GDM1 (cell line): ENCODE data around the gene RAET1G.
"Not testable (repeated sequence)": the region's sequence is repeated elsewhere in the genome, so short reads cannot be mapped to it uniquely, and the experiment has no call there.

Experiments used
- DNase-seq: peaks from one replicate; lab custom pipeline; 2025; lab: John Stamatoyannopoulos, UW

Gene RAET1G, protein sequence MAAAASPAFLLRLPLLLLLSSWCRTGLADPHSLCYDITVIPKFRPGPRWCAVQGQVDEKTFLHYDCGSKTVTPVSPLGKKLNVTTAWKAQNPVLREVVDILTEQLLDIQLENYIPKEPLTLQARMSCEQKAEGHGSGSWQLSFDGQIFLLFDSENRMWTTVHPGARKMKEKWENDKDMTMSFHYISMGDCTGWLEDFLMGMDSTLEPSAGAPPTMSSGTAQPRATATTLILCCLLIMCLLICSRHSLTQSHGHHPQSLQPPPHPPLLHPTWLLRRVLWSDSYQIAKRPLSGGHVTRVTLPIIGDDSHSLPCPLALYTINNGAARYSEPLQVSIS

DNA sequence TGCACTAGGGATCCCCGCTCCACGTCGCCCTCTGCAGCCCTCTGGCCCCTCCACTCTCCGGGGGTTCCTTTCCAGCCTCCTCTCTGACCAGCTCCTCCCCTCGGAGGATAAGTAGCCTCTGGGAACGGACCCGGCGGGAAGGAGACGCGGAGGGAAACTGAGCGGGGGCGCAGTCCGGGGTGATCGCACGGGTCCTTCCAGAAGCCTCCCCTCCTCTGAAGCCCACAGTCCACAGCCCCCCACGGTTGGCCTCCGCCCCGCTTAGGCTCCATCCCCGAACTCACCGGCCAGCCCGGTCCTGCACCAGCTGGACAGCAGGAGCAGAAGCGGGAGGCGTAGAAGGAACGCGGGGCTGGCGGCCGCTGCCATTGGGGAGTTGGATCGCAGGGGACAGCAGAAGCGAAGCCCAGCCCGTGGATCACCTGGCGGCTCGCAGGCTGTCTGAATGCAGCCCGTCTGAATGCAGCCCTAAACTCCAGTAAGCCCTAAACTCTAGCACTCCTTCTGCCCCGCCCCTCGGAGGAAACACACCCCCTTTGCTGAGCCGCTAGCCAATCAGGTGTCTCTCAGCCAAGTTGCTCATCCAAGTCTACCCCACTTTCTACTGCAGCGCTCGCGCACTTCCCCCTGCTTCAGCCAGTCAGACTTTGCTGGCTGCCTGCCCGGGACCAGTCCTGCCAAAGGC lies at the start of gene RAET1G:
RAET1G (minus strand) TSS at position 480 of the 685 bp plus-strand sequence; CDS start at position 369, 111 bp downstream.
- DNase-seq = peak; percentile 79

GRCh38 chr6:149969635-149970034 lies 46.7 kb upstream of the RAET1G start:
- DNase-seq = no peak

DNA sequence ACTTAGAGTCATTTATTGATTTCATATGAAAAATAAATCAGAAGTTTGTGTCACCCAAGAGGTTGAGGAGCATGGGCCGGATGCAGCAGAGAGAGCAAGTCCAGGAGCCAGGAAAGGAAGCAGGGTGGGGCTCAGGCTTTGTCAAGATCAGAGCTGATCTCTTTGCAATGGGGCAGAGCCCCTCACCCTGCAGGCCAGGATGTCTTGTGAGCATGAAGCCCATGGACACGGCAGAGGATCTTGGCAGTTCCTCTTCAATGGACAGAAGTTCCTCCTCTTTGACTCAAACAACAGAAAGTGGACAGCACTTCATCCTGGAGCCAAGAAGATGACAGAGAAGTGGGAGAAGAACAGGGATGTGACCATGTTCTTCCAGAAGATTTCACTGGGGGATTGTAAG lies 46.0 kb upstream of the RAET1G start:
- not testable (repeated sequence) for DNase-seq

DNA sequence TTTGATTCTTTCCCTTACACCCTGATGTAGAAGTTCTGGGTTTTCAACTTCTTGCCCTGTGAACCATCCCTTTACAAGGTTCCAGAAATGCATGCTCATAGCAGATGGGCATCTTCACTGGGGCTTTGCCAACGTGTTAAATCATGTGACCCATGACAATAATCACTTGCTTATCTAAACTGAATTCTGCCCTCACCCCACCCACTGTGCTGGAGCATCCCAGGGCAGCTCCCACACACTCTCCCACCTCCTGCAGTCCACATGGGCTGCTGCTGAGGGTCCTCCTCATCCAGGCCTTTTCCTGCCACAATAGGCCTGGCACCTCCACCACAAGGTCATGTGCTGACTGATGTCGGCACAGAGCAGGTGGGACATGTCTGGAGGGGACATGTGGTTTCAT lies 45.1 kb upstream of the RAET1G start:
- DNase-seq = not testable (repeated sequence)

DNA sequence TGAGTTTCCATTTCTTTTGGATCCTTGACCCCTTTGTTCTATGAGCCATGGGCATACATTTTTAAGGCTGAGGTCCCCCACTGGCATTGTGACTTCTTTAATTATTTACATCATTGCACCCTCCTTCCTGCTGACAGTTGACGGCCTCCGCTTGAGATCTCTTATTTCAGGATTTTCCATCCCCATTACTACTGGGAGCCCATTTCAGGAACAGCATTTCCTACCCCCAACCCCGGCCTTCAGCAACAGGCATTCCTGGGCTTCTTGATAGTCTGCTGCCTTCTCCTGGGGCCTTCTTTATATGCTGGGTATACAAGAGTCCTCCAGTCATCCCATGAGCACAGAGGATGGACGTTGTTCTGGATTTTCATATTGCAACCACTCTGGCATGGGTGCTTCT lies 44.7 kb upstream of the RAET1G start:
- DNase-seq = no peak

GRCh38 chr6:149966319-149966718 lies 43.4 kb upstream of the RAET1G start:
- DNase-seq = not testable (repeated sequence)

GRCh38 chr6:149965194-149966020 lies 42.5 kb upstream of the RAET1G start:
- DNase-seq = no peak

DNA sequence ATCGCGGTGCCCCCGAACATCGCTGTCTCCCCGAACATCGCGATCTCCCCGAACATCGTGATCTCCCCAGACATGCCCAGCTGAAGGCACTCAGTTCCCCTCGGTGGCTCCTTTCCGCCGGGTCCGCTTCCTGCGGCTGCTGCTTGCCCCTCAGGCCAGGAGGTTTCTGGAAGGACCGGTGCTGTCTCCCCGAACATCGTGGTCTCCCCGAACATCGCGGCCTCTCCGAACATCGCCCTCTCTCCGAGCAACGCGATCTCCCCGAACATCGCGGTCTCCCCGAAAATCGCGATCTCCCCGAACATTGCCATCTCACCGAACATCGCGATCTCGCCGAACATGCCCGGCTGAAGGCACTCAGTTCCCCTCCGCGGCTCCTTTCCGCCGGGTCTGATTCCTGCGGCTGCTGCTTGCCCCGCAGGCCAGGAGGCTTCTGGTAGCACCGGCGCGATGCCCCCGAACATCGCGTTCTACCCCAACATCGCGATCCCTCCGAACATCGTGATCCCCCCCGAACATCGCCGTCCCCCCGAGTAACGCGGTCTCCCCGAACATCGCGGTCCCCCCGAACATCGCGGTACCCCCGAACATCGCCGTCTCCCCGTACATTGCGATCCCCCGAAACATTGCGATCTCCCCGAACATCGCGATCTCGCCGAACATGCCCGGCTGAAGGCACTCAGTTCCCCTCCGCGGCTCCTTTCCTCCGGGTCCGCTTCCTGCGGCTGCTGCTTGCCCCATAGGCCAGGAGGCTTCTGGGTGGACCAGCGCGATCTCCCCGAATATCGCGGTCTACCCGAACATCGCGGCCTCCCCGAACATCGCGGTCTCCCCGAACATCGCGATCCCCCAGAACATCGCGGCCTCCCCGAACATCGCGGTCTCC lies 41.6 kb upstream of the RAET1G start:
- DNase-seq = no peak

- DNase-seq = peak; percentile 38
Measured at GRCh38 chr6:149963462-149964307, 40.8 kb upstream of the RAET1G start, which contains the start of gene ULBP1. TSS of gene ULBP1 (plus strand) at chr6:149963943. CDS start at chr6:149964050, 107 bp downstream.

DNA sequence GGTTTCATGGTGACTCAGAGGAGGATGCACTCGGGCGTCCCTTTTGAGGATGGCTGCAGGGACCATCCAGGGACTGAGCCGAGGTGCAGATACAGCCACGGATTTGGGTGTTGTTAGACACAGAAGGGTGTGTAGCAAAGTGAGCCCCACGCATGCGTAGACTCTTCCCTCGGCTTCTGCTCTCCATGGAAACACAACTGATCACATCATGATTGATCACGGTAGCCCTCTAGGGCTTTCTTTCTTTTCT lies 40.2 kb upstream of the RAET1G start:
- no peak for DNase-seq

DNA sequence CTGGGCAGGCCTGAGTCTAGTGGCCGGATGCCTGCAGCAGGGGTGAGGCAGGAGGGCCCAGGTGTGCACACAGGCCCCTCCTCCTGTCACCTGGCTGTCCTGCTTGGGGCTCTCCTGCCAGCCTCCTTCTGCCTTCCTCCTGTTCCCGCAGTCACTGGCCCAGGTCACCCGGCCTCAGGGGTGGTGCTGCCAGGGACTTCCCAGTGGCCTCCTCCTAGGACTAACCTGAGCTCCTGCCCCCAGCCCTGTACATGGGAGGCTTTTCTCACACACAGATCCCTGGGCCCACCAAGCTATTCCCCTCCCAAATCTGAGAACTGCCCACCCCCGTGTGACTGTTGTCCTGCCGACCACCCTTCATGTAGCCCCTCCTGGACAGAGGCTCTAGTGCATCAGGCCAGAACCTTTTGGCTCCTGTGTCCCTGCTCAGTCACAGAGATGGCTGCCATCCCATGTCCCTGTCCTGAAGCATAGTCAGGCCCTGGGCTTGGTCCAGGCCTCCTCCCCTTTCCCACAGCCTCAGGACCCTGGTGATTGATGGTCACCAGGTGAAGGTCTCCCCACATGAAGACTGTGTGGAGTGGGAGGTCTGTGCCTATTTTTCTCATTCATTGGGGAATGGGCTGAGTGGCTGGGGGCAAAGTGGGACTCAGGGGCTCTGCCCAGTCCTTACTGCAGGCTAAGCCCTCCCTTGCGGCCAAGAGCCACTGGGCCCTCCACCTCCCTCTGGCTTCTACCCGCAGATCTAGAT lies 39.7 kb upstream of the RAET1G start:
- no peak for DNase-seq

DNA sequence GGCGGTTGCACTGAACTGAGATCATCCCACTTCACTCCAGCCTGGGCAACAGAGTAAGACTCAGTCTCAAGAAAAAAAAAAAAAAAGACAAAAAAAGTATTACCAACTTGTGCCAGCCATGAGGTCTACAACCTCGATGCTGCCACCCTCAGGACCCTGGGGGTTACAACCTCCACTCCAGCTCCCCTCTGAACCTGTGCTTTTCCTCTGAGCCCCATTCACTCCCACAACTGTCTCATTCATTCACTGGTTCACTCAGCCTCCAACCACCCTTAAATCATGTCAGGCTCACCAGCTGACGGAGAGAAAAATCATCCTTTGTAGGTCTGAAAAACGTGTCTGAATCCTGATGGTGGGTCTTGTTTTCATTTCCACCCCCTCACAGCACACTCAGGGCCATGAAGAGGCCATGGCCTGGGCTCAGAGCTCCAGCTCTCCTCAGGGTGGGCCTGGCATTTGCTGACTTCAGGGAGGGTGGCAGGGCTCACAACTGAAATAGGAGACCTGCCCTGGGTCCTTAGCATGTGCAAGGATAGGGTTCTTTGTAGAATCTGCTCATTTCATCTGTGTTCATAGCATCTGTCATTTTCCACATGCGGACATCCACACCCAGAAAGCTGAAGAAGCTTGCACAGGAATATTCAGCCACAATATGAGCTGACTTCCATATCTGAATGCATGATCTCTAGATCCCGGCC lies 39.0 kb upstream of the RAET1G start:
- DNase-seq = no peak

- no peak for DNase-seq
Measured at GRCh38 chr6:149960488-149960887, 37.6 kb upstream of the RAET1G start.

- DNase-seq = not testable (repeated sequence)
Measured at GRCh38 chr6:149959806-149960205, 36.9 kb upstream of the RAET1G start.

DNA sequence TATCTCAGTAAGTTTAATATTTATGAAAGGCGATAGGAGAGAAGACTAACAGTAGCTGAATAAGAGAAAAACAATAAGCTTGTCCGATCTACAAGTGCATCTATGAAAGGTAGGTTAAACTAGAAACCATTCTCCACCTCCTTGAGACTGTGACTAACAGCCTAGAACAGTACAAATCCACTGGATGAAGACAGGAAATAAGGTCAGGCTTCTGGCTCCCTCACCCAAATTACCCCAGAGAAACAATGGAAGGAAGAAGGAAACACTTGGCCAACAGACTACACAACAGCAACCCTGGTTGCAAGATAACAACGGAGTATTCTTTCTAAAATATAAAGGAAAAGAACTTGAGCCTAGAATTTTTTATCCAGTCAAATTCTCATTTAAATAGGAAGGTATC lies 35.2 kb upstream of the RAET1G start:
- not testable (repeated sequence) for DNase-seq

DNA sequence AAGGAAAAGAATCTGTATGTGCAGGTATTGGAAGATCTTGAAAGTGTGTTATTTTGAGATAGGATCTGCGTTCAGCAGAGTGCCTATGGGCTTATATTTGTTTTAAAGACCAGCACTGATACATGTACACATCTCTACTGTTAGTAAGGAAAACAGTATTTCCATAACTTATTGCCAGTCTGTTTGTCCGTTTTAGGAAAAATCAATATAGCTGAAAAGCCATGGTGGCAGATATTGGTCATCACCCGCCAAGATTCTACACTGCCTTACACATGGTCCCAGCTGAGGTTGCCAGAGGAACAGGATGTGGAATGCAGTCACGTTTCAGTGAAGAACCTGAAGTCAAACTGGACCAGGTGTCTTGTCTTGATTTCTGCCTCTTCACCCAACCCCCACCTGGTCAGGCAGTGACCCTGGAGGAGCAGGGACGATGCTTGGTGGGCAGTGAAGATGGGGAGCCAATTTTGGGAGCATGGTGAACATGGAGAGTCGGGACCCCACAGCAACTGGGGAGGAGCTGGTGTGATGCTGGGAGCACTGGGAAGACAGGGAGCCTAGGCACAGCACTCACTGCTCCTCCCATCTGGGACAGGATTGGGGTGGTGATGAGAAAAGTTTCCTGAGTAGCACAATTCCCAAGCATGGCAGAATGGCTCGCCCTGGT lies 32.9 kb upstream of the RAET1G start:
- not testable (repeated sequence) for DNase-seq

DNA sequence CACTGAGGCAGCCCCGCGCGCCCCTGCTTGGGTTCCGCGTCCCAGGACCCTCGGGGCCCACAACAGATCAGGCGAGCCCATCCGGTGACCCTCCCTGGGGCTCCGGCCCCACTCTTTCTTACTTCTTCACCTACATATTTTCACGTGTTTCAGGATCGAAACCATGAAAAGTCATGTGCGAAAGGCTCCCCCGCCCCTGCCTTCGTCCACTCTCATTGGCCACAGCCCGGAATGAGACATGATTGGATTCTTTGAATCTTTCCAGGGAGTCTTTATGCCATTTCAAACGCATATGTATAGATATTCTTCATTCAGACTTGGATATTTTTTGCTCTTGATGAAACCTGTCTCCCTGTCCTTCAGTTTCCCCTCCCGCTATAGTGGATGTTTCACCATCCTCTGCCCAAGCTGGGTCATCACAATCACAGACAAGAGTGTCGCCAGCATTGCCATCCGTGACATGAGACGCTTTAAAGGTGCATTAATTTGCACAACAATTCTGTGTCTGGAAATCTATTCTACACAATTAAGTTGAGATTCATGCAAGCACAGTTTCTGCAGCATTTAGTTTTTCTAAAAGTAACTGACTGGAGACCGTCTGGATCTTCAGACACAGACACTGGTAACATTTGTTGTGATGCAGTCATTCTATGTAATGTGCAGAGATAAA lies 32.2 kb upstream of the RAET1G start:
- not testable (repeated sequence) for DNase-seq

DNA sequence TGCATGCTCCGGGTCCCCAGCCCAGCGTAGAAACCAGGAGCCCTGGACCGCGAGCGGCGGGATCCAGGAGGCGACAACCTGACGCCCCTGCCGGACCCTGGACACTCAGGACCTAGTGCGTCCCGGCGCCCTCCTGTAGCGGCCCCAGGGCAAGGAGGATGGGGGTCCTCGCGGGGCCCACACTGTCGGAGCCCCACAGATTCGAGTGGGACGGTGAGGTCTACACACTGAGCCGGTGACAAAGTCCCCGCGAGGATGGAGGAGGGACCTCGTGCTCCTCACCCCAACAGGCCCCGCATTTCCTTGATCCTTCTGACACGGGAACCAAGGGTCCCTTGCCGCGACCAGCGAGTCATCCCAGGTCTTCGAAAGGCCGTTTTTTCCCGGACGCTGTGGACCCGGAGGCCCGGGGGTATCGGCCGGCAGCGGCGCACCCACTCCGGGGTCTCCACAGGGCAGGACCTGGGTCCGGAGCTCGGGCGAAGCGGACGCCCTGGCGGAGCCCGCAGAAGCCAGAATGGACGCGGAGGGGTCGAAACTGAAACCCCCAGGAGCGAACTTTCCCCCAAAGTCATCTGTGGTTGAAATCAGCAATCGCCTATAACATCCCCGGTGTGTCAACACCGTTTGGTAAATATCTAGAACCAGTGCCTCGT lies 31.5 kb upstream of the RAET1G start:
- DNase-seq = not testable (repeated sequence)
